Glomerular visceral epithelial cell (primary cell): ENCODE measurements around the gene SOAT2.
"Not testable (repeated sequence)": the region's sequence is repeated elsewhere in the genome, so short reads cannot be mapped to it uniquely, and the experiment has no call there.

Experiments used
- DNase-seq: peaks from one replicate; pipeline ENCODE4 v3.0.0-alpha.2; 2016; ENCODE audit errors: extremely low spot score

The SOAT2 gene

DNA sequence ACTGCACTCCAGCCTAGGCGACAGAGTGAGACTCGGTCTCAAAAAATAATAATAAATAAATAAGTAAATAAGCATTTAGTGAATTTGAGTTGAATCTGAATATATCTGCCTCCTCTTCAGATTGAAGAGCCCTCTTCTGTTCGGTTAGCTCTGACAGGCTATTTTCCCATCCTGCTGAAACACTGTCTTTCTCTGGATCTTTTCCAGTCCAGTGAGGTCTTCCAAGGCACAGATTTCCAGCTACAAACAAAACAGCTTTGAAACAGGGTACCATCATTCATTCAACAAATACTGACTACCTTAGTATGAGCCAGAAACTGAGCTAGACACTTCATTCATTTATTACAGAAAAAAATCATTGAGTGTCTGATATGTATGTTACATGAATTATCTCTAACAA is 16.9 kb upstream of the SOAT2 start:
- no peak for DNase-seq

DNA sequence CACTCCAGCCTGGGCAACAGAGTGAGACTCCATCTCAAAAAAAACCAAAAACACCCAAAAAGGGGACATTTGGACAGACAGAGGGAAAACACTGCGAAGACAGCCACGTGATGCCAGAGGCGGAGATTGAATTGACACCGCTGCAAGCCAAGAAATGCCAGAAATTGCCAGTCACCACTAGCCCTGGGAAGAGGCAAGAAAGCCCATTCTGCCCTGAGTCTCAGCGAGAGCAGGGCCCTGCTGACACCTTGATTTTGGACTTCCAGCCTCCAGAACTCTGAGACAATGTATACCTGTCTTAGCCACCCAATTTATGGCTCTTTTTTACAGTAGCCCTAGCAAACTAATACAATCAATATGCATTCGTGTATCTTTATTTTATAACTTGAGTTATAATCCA is 13.2 kb upstream of the SOAT2 start:
- DNase-seq: no peak

DNA sequence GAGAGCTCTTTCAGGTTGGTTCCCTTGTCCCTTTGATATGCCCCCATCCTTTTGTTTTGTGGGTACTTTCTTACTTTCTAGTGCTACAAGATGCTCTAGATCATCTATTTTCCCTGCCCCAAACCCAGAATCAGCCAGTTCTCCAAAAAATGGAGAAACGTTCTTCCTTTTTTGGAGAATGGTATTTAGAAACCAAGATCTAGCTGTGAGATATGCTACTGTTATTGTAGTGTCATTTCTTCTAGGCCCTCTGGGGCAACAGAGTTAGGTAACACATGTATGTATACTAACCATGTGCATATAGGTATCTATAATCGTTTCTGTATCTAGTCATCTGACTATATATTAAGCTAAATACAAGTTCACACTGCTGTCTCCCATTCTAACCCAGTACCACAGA is 12.7 kb upstream of the SOAT2 start:
- DNase-seq: no peak

DNA sequence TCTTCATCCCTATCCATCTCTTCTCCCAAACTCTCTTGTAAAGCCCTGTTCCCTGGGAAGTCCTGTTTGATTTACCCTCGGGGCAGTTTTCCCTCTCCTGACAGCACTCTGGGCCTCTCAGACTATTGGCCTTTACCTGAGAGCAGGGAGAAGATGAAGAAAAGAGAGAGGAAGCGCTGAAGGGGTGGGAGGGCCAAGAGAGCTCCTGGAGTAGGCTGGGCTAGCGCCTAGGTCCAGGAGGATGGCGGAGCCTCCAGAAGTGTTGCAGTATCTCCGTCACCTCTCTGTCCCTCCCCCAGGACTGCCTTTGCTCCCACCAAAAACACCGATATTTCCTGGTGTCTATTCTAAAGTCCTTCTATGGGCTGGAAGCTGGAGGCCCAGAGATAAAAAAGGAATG is 11.5 kb upstream of the SOAT2 start:
- DNase-seq: no peak

DNA sequence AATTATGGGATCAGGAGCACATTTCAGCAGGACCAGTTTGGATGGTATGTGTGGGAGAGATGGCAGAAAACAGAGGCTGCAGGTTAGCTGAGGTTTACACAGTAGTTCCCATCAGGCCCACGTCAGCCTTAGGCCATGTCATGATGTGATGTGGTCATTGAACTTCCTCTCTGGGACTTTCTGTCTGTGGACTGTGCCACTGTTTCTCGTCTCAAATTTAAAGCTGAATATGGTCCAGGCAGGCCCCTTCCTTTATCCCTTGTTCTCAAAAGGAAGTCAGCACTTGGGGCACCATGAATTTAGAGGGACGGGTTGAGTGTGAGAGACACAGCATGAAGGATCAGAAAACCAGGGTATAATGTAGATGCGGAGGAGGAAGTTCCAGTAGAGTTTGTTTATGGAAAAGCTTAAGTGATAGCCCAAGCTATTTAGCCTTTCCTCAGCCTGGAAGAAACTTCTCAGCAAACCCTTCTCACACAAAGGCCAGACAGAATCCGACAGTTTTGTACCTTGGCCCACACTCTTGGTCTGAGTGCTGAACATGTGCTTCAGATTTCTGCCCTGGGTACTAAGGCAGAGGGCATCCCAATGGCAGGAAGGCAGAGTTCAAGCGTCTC is 9.4 kb upstream of the SOAT2 start:
- DNase-seq: no peak

DNA sequence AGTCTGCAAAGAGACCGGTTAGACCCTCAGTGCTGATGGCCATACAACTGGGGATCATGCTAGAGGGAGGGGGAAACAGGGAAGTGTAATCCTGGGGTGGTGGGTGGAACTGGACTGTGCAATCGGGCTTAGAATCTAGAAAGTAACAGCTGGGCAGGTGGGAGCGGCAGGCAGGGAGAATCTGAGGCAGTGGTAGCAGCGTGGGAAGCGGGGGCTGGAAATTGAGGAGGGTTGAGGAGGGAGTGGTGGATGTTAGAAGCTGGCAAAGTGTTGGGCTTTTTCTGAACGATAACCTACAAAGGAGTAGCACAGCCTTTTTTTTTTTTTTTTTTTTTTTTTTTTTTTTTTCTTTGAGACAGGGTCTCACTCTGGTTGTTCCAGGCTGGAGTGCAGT is 8.9 kb upstream of the SOAT2 start:
- DNase-seq: no peak

DNA sequence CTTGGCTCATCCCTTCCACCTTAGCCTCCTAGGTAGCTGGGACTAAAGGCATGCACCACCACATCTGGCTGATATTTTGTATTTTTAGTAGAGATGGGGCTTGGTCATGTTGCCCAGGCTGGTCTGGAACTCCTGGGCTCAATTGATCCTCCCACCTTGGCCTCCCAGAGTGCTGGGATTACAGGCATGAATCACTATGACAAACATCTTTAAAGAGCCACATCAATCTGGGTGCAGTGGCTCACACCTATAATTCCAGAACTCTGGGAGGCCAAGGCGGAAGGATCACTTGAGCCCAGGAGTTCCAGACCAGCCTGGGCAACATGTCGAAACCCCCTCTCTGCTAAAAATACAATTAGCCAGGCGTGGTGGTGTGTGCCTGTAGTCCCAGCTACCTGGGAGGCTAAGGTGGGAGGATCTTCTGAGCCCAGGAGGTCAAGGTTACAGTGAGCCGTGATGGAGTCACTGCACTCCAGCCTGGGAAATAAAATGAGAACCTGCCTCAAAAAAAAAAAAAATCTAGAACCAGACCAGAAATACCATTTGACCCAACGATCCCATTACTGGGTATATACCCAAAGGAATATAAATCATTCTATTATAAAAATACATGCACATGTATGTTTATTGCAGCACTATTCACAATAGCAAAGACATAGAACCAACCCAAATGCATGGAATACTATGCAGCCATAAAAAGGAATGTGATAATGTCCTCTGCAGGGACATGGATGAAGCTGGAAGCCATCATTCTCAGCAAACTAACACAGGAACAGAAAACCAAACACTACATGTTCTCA is 8.3 kb upstream of the SOAT2 start:
- not testable (repeated sequence) for DNase-seq

DNA sequence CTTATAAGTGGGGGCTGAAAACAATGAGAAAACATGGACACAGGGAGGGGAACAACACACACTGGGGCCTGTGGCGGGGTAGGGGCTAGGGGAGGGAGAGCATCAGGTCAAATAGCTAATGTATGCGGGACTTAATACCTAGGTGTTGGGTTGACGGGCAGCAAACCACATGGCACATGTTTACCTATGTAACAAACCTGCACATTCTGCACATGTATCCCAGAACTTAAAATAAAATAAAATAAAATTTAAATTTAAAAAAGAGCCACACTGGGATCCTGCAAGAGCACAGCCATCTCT is 7.7 kb upstream of the SOAT2 start:
- DNase-seq: not testable (repeated sequence)

DNA sequence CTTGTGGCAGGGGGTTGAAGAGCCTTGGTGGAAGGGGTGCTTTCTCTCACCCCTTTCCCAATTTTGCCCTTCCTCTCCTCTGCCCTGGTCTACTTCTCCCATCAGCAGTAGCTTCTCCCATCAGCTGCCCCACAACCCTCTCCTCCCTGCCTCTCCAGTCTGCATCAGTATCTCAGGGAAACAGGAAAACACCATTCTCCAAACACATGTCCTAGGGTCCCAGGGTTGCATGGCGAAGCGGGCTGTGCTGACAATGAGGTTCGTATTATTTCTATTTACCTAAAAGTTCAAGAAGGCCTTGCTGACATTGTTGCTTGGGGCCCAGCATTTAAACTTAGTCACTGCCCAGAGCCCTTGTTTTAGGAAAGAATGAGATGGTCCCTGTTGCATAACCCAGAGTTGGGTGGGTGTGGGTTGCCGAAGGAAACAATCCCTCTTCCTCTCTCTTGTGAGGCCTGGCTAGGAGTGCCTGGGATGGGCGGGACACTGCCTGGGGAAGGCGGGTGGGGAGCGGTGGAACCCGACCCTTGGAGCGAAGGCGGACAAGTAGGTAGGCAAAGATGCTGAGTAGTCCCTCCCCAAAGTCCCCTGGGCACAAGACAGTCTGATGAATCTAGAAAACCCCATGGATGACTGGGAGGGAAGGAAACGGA is 7.1 kb upstream of the SOAT2 start:
- no peak for DNase-seq

DNA sequence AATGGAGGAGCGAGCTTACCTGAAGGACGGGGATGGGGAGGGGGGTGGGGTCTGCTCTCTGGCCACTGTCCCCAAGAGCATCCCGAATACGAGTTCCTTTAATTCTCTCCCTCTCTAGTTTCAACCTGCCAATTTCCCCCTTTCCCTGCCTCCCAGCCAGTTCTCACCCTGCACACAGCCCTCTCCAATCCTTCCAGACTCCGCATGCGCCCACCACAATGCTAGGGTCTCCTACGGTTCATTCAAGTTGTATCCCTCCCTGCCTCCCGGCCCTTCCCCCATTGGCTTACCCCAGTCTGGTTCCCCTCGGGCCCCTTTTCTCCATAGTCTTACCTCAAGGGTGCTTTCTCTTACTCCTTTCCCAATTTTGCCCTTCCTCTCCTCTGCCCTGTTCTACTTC is 6.5 kb upstream of the SOAT2 start:
- no peak for DNase-seq

DNA sequence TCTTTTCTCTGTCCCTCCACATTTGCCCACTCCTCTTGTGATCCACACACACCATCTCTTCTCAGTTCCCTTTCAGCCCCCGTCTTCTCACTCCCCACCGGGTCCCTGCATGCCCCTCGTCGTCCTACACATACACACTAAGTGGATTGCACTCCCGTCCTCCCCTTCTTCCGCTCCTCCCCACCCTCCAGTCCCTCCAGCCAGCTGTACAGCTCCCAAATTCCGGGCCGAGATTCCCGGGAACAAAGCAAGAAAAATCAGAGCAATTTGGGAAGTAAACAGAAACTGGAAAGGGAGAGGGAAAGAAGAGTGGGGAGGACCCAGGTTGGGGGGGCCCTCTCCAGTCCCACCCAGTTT is 6.1 kb upstream of the SOAT2 start:
- peak; percentile 31 for DNase-seq

DNA sequence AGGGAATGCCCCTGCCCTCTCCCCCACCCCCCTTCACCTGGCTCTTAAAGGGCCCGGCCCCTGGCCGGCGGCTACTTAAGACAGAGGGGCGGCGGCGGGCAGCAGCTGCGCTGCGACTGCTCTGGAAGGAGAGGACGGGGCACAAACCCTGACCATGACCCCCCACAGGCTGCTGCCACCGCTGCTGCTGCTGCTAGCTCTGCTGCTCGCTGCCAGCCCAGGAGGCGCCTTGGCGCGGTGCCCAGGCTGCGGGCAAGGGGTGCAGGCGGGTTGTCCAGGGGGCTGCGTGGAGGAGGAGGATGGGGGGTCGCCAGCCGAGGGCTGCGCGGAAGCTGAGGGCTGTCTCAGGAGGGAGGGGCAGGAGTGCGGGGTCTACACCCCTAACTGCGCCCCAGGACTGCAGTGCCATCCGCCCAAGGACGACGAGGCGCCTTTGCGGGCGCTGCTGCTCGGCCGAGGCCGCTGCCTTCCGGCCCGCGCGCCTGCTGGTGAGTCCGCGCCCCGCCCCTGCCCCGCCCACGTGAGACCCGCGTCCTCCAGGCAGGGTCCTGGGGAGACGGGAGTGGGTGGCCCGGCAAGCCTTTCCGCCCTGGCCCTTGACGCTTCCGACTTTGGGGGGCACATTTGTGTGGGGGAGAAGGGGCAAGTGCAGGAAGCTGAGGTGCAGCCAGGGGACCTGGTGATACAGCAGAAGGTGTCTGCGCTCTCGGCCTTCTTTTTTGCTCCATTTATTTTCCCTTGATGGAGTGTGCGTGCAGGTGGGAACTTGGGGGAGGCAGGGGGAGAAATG is 5.5 kb upstream of the SOAT2 start, which contains the start of gene IGFBP6:
Gene IGFBP6 (plus strand): TSS at position 104 of the 790 bp plus-strand sequence. CDS start 51 bp downstream, at position 155.
- DNase-seq: peak; percentile 67

DNA sequence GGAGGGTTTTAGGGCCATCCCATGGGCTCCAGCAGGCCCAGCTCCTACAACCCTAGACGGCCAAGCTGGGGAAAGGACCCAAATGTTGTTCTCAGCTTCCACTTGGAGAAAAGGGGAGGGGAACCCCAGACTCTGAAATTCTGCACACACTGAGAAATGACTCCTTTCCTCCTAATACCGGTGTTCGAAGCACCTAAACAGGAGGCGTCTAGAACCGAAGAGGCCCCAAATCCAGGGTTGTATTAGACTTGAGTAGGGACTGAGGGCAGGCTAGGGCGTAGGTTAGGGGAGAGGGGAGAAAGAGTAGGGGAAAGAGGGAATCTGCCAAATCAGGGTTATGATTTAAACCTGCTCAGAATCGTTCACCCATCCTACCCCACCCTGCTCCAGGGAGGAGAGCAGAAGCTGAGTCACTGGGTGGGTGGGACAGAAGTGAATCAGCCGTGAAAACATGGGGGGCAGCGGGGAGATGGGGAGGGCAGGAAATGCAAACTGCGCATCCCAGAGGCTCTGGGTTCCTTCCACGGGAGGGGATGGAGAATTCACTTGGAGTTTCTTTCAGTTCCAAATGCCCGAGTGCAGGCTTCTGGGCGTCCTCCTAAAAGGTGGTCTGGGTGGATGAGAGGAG is 4.8 kb upstream of the SOAT2 start:
- DNase-seq: peak; percentile 72

DNA sequence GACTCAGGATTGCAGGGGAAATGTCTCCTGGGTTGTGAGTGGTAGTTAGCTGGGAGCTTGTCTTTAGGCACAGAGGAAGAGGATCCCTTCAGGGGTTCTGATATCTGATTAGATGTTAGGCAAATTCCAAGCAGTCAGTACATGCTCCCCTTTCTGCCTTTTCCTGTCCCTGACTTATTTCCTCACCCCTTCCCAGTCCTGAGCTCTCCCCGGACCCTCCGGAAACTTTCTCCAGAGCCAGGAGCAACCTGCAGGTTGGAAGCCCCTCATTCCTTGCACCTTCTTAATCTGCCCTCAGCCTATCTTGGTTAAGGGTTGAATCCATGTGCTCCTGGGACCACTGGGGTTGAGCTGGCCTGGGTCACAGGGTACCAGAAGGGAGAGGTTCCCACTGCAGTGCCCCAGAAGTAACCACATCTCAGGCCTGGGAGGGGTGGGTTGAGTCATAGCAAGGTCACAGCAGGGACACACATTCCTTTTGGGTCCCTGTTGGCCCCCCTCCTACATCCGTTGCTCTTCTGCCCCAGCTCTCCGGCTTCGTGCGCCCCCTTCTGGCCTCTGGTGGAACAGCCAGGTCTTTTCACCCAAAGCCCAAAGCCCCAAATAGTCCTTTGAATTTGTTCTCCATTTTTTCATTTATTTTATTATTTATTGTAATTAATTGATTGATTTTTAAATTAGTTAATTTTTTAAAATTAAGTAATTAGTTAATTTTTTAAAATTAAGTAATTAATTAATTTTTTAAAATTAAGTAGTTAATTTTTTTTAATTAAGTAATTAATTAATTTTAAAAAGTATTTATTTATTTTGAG is 4.0 kb upstream of the SOAT2 start:
- DNase-seq: peak; percentile 92

DNA sequence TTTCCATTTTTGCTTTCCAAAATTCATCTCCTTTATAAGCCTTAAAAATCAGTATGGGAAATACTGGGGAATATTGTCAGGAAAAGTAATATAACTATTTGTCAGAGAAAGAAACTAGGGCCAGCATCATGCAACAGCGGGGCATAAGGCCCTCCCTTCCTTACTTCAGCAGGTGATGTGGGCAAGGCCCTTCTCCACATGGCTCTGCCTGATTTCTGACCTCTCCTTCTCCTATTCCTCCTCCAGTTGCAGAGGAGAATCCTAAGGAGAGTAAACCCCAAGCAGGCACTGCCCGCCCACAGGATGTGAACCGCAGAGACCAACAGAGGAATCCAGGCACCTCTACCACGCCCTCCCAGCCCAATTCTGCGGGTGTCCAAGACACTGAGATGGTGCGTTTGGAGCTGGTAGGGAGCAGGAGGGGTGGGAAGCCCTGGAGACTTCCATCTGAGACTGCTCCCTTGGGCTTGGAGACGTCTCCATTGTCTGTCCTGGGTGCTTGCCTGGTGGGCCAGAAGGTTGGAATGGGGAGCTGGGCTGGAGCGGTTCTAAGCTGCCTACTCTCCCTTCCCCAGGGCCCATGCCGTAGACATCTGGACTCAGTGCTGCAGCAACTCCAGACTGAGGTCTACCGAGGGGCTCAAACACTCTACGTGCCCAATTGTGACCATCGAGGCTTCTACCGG is 2.7 kb upstream of the SOAT2 start:
- DNase-seq: no peak

DNA sequence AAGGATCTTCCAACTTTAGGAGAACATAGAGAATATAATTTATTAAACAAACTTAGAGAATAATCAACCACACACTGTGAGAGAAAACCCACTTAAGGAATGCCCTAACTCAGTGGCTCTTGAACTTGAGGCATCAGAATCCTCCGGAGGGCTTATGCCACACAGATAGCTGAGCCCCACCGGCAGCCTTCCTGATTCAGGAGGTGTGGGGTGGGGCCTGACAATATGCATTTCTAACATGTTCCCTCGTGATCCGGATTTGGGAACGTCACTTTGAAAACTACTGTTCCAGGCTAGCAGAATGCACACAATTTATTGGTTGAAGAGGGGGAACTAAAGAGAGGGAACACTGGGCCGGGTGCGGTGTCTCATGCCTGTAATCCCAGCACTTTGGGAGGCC is 2.0 kb upstream of the SOAT2 start:
- no peak for DNase-seq

DNA sequence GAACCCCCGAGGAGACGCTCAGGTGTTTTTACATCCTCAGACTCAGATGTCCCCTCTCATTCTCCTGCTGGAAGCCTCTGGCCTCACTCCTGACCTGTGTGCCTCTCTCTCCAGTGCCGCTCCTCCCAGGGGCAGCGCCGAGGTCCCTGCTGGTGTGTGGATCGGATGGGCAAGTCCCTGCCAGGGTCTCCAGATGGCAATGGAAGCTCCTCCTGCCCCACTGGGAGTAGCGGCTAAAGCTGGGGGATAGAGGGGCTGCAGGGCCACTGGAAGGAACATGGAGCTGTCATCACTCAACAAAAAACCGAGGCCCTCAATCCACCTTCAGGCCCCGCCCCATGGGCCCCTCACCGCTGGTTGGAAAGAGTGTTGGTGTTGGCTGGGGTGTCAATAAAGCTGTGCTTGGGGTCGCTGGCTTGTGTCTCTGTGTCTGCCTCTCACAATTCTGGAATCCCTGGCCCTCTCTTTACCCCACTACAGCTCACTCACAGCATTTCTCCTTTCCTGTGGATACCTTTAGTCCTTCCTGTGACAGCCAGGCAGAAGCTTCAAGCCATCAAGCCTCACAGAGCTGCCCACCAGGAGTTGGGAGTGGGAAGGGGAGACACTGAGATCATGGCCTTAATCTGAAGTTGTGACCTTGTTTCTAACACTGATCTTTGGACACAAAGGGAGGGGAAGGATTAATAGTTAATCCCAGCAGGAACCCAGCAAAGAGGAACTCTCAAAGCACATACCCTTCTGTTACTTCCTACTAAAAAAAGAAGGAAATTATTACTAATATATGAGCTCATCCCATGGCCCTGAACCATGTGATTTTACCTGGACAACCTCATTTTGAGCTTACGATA is 1.1 kb upstream of the SOAT2 start:
- DNase-seq: no peak

DNA sequence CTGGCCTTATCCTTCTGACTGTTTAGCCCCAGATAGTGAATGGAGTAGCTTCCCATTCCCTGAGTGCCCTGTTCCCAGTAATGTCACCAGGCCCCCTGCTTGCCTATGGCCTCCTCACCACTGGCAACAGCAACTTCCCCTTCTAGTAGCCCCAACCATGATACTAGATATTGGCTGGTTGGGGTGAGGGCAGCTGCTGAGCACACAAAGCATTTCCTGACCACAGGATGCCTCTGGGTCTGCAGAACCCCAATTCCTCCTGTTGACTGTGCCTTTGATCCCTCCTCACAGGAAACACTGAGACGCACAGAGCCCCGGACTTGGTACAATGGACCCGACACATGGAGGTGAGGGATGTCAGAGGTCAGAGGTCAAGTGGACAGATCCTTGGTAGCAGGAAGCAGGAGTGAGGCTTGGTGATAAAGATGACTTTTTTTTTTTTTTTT is 597 bp downstream of the SOAT2 start:
- no peak for DNase-seq

DNA sequence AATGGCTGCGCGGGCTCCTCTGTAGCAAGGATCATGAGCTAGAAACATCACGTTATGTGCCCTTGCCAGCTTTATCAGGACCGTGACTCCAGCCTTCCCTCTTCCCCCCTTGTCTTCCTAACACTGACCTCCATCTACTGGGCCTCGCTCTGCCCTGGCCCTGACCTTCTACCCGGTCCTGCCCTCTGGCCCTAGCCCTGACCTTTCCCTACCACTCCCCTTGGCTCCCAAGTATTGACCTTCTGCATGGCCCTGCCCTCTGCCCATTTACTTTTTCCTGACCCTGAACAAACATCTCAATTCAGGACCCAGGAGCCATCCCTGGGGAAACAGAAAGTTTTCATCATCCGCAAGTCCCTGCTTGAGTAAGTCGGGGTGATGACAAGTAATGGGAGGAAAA is 2.0 kb downstream of the SOAT2 start:
- DNase-seq: no peak
